Gastrocnemius medialis (tissue), 4 donors: ENCODE results near the gene MAP3K20.

Experiments used
- CTCF ChIP-seq, 5 experiments: fragments of 450-650 bp in 3 of 5; fragments of 200-600 bp in 2 of 5; sonication (generic) in 2 of 5; IDR thresholded peaks in 4 of 5; conservative IDR thresholded peaks in 1 of 5; 1 replicate in 4 of 5; 2 replicates in 1 of 5; pipeline ENCODE4 v1.5.1; 2016 to 2019; ENCODE audit warnings: antibody characterized with exemption in 5 of 5, mild to moderate bottlenecking in 3 of 5, moderate library complexity in 3 of 5
- POLR2A ChIP-seq, 2 donors: fragments of 450-650 bp; IDR thresholded peaks; one replicate each; pipeline ENCODE4 v1.6.1; 2017; ENCODE audit warnings: antibody characterized with exemption in 2 of 2, mild to moderate bottlenecking in 2 of 2, moderate library complexity in 2 of 2

GRCh38 chr2:173235947-173236803 lies 160.5 kb downstream of the MAP3K20 start:
- no peak for TF ChIP-seq CTCF (IDR thresholded peaks at IDR 0.05 in 4 of 5, conservative IDR thresholded peaks at IDR 0.05 in 1 of 5)
- no peak for TF ChIP-seq POLR2A (IDR thresholded peaks at IDR 0.05)
